Tibial nerve (tissue), 4 donors: ENCODE results near the gene MTSS2.

Experiments
- CTCF ChIP-seq, 5 experiments: fragments of 200-600 bp in 3 of 5; fragments of 450-650 bp in 2 of 5; sonication (generic) in 3 of 5; IDR thresholded peaks; one replicate each; pipeline ENCODE4 v1.5.1; 2016 to 2019; ENCODE audit warnings: antibody characterized with exemption in 5 of 5, mild to moderate bottlenecking in 3 of 5, moderate library complexity in 2 of 5
- EP300 ChIP-seq, 2 donors: sonication (generic); formaldehyde crosslinking; IDR thresholded peaks; one replicate each; pipeline ENCODE4 v1.6.1; 2017; ENCODE audit warnings: antibody characterized with exemption in 2 of 2, mild to moderate bottlenecking in 1 of 2
- POLR2A ChIP-seq, 2 donors: fragments of 450-650 bp; IDR thresholded peaks; one replicate each; pipeline ENCODE4 v1.6.1; 2017; ENCODE audit warnings: antibody characterized with exemption in 2 of 2, mild to moderate bottlenecking in 2 of 2, moderate library complexity in 2 of 2

GRCh38 chr16:70701036-70701435 is 15.2 kb upstream of the MTSS2 start:
- TF ChIP-seq POLR2A (IDR thresholded peaks at IDR 0.05) (no peak), CTCF (IDR thresholded peaks at IDR 0.05) (no peak), EP300 (IDR thresholded peaks at IDR 0.05) (no peak)
